HS-5 (cell line): ENCODE measurements around the gene PLCH1.

Source experiments
- DNase-seq: peaks from one replicate; pipeline ENCODE4 v3.0.0-alpha.2; 2012; ENCODE audit warnings: low read depth

PLCH1 gene

DNA sequence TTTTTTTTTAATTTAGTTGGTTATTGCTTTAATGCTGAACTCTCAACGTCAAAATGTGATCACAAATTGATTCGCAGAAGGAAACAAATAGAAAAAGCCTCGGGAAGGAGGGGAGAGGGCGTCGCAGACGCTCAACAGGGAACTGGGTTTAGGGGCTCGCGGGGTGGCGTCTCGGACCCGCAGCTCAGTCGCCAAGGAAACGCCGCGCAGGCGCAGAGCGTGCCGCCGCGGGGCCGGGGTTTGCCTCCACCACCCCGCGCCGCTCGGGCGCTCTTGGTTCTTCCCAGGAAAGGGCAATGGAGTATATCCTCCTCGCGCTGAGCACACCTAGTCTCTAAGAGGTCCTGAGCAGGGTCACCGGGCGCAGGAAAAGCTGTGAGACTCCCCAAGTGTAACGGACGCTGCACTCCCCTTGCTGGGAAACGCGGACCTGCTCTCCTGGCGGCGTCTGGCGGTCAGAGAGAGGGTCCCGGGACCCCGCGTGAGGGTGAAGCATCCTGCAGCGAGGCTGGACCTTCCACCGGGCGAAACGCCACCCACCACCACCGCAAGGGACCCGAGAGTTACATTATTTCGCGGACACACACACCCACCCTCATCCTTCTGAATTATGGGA, 753 bp downstream of the PLCH1 start:
- no peak for DNase-seq

DNA sequence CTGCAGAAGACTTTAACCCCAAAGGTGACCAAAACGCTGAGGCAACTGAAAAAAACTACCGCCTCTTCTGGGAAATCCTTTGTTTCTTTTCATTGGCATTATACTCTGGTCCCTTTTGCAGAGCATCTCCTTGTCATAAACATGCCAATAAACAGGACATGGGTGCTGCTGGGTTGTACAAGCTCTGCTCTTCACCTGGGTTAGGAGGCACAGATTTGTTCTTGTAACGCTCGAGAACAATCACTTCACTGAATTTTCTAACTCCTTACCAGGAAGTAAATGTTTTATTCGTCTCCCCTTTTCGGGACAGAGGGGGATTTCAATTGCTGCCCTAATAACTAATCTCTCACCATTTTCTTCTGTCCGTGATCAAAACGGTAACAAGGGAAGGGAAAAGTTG, 1.3 kb downstream of the PLCH1 start:
- no peak for DNase-seq

DNA sequence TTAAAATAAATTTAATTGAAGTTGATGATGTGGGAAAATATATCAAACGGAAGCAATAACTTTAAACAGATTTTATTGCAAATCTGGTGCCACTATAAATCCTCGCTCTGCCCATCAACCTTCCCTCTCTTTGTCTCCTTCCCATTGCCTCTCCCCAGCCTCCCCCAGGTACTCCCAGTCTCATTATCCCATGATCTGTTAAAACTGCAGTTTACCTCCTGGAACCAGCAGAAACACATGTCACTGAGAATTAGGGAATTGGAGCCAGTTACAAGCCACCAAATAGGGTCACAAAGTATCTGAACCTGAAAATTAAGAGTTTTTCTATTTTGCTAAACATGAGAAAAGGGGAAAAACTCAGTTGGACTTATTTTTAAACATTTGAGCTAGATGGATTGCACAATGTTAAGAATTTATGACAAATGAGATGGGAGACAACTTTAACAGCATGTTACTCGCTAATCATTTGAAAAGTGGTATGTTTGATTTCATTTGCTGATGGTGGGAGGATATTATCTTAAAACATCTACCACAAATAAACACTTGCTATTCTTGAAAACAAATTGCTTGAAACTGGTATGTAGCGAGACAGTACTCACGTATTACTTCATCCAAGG, 2.4 kb downstream of the PLCH1 start:
- DNase-seq = no peak

DNA sequence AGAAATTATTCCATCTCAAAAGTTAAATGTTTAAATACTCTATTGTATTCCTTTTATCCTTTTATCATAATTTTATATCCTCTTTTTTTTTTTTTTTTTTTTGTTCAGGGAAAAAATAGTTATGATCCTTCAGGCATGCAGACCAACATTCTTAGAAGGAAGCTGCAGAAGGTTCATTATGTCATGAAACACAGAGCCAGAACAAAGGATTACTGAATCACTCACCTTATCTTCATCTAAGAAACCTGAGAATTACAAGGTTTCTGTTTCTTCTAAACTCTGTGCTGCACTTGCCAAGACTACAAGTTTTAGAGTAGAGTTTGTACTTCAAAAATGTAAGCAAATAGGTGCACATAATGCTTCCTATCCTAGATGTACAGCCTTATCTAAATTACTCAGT, 3.3 kb downstream of the PLCH1 start:
- DNase-seq = no peak

DNA sequence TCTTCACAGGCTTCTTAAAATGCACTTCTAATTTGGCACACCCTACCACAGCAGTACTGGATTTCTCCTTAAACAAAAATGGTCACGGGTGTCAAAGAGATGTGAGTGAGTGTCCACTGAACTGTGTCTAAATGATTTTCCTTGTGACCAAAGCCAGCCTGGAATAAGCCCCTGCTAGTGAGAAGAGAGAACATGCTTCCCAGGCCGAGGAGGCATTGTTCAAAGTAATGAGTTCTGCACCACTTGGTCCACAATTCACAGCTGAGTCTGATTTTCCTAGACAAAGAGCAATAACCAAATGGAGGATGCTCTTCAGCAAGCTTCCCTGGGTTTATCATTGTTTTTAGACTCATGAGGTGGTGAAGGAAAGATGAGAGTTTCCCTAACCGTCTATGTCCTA, 3.8 kb downstream of the PLCH1 start:
- no peak for DNase-seq

DNA sequence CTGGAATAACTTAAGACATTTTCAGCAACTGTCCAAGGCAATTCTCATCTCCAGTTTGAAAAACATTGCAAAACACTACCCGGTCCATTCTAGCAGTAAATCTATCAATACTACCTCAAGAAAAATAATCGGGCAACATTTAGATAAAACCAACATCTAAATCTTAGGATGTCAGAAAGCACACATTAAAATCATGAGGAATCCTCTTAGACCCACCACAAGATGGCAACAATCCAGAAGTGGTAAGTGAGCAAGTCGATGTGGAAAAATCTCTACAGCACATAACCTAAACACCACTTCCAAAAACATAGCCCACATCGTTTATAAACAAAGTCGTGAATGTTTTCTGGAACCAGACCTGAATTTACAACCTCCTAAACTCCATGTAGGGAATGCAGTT, 5.7 kb downstream of the PLCH1 start:
- DNase-seq = no peak

DNA sequence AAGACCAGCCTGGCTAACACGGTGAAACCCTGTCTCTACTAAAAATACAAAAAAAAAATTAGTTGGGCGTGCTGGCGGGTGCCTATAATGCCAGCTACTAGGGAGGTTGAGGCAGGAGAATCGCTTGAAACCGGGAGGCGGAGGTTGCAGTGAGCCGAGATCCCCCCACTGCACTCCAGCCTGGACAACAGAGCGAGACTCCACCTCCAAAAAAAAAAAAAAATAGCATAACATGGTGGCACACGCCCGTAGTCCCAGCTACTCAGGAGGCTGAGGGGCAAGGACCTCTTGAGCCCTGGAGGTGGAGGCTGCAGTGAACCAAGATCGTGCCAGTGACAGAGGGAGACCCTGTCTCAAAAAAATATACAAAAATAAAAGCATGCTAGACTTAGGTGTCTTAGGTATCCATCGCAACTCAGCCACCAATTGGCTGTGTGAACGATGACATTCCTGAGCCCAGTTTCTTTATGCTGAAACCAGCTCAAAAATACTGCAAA, 6.2 kb downstream of the PLCH1 start:
- no peak for DNase-seq

DNA sequence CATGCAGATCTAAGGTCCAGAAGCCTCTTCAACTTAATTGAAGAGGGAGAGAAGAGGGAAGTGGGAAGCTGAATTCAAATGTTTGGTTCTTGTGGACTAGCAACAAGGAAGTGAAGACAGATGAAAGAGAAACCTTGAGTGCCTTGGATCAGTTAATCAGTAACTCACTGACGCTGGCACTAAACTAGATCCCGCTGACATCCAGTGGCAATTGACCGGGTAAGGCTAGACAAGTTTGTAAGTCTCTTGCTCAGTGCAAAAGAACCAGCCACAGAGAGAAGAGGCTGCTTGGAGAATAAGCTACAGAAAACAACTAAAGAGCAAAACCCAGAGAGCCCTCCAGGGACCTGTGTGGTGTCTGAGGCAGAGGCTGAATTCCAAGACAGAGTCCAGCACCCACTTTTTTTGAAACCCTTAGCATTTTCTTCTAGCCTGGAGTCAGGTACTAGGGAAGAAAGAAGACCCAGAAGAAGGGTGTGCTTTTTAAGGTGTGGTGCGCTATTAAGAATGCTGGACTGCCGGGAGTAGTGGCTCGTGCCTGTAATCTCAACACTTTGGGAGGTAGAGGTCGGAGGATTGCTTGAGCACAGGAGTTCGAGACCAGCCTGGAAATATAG, 6.9 kb downstream of the PLCH1 start:
- no peak for DNase-seq

DNA sequence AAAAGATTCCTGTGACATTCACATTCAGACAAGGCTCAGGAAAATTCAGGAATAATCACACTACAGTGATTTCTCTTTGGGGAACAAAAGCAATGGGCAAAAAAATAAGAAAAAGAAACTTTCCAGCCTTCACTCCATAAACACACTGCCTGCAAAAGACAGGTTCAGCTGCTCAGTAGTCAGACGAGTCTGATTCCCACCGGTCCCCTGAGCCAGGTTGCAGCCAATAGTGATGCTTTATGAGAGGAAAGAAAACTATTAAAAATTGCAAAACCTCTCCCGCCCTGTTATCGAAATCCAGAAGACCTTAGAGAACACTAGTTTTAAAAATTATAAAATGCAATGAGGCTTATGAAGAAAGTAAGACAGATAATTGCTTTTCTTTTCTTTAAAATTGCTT, 8.5 kb downstream of the PLCH1 start:
- DNase-seq = no peak

DNA sequence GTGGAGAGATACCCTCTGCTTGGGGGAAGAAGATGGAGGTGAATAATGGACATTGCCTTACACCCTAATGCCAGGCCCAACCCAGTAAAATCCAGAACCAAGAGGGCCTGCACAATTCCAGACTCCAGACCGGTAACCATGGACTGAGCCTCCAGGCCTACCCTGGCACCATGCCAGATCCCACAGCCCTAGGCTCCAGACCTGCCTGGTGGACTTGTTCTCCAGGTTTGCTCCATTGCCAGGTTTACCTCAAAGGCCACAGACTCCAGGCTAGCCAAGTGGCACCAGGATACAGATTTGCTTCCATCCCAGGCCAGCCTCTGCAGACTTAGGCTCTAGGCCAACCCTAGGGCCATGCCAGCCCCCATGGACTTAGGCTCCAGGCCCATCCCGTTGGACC, 14.0 kb downstream of the PLCH1 start:
- no peak for DNase-seq

DNA sequence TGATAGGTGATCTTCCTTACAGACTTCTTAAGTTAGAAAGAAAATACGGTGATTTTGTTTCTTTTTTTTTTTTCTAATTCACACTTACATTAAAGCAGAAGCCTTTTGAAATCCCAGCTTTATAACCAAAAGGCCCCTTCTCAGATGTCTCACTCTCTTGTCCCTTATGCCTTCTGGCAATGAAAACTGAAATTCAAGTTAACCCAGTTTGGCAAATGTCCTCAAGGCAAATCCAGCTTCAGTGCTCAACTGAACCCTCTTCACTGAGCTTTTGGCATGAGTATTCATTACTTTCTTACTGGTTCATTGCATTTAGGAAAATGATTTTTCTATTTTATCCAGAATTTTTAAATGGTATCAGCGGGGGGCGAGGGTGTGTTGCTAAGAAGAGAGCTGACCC, 17.0 kb downstream of the PLCH1 start:
- no peak for DNase-seq

DNA sequence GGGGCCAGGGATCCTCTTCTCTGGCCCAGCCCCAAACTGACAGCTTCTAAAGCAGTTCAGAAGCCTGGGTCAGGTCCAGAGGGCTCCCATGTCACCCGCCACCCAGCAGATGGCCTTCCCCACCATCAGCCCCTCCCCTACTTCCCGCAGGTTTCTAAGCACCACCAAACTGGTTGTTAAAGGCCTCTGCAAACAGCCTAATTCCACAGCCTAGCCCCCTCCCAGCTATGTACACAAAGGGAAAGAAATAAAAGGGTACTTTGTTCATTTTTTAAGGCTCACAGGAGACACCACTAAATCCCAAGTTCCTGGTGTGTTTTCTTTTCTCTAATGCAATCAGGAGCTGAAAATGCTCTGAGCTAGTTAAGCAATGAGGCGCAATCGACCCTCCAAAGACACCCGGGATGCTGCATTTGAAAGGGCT, 30.6 kb downstream of the PLCH1 start:
- DNase-seq = no peak

DNA sequence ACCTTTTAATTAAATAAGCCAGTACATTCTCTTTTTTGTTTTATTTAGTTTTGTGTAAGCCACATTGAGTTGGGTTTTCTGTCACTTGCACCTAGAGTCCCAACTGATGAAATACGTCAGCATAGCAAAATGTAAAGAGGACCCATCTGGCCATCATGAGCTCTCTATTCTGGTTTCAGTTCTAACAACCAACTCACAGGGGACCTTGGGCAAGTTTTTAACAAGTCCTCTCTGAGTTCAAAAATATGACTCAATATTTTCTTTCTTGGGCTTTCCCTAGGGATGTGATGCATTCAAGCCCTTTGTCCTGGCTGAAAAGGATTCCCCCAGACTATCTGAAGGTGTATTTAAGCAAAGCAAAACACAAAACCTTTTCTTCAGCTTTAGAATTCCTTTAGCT, 32.9 kb downstream of the PLCH1 start:
- DNase-seq = no peak

DNA sequence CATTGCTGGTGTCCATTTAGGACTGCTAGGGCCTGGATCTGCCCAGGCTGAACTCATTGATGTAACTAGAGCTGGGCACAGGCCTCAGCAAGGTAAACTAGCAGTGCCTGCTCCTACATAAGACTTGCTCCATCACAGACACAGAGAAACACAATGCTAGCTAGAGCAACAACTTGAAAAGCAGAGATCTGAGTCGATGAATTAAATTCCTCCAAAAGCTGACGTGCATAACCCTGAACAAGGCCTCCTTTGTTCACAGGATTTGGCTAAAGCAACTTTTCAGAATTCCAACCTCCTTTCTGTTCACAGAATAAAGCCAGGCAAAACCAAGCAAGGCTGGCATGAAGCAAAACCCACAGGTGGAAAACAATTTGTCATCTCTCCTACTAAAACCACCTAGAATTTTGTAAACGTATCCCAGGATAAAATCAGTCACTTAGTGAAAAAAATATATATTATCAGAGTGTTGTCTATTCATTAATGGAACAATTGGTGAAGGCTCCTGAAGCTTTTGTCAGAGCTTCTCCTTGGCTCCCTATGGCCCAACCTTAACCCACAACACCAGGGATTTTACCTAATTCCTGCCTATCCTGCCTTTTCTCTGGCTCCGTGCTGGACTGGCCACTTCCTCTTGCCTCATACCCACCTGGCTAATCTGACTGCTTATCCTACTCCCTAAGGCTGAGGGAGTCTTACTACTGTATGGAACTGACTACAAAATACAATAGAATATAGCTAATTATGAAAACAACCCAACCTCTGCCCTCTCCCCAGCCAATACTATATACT, 39.9 kb downstream of the PLCH1 start:
- no peak for DNase-seq

DNA sequence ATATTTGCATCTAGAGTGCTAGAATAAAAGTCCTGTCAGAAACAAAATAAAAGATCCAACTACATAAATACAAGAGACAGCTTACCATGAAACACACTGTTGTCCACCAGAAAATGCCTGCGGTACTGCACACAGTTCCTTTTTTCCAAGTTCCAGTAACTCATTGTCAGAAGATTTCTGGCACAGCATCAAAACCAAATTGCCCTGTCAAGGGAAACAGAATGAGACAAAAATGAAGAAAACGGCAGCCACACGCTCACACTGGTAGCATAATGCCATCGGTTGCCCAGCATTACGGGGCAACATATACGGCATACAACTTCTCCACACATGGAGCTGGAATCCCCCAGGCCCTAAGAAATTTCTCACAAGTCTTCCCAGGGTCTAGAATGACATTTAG, 40.8 kb downstream of the PLCH1 start:
- no peak for DNase-seq

DNA sequence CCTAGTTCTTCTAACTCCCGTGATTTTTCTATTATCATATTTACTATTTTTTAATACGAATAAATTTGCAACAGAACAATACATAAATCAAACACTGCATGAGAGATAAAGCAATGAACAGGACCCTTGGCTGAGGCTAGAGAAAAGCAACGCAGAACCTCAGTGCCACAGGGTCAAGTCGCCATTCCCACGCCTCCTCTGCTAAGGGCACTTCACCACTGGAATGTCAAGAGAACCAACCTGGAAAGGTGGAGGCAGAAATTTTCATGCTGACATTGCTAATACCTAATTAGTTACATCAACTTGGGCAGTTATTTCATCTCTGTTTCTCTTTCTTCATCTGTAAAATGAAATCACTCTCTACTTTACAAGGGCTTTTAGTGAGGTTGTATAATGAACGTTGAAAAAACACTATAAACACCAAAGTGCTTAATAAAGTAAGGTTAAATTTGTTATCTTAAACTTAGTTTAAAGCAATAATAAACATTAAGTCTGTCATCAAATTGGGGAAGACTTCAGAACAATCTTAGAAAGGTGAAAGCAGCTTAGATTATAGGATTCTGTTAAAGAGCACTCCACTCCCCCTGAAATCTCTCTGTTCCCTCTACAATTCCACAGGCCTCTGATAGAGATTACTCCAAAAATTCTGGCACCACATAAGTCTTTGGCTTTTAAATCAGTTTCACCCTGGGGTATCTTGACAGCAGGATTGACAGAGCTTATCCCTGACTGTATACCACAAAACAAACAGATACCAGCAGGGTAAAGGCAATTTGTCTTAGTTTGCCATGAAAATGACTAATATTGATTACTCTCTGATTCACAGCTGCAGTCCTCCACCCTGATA, 41.9 kb downstream of the PLCH1 start:
- no peak for DNase-seq

DNA sequence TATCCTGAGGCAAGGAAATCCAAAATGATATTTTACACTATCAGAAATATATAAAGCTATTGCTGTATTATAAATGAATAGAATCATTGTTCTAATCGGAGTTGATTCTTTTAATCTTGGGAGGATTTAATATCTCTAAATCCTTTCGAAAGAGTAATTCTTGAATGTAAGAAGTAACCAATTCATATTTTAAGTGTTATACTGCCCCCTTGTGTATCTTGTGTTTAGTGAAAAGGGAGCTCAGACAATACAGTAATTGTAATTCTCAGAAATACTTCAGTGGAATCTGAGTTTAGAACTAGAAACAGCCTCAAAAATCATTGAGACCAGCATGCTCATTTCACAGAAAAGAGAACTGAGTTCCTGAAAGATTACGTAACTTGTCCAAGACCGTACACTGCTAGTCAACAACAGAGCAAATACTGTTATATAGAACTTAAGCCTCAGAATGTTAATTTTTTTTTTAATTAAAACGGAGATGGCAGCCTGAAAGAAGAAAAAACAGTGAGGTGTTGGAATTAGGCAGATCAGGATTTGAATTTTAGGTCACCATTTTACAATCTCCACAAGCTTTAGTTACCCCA, 42.9 kb downstream of the PLCH1 start:
- peak; percentile 29 for DNase-seq

DNA sequence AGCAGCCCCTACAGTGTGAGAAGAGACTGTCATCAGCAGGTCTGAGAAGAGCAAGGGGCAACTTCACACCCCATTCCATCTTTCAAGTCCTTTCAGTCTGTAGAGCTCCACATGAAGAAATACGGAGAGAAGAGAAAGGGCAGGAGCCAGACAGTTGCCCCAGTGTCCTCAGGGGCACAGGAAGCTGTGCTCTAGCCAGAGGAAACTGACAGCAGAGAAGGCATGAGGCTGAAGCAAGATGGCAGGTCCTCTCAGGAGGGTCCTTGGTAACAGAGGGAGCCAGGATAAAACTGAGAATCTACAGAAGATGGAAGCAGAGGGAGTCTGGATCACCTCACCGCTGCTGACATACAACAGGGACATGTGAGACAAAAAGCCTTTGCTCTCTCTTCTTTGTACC, 47.3 kb downstream of the PLCH1 start:
- DNase-seq = no peak

DNA sequence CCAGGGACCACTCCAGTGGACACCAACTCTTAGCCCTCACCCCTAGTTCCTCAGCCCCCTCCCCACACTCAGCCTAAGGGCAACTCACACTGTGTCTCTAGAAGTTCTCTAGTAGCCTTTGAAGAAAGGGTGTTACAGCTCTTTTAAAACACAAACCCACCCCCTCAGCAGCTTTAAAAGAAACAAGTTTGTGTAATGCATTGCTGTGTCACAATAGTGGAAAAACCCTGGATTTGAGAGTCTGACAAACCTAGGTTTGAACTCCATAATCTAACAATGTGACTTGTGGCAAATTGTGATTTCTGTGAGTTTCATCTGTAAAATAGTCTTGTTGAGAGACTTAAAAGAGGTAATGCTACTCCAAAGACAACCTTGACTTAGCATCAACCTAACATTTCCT, 54.0 kb downstream of the PLCH1 start:
- DNase-seq = no peak

DNA sequence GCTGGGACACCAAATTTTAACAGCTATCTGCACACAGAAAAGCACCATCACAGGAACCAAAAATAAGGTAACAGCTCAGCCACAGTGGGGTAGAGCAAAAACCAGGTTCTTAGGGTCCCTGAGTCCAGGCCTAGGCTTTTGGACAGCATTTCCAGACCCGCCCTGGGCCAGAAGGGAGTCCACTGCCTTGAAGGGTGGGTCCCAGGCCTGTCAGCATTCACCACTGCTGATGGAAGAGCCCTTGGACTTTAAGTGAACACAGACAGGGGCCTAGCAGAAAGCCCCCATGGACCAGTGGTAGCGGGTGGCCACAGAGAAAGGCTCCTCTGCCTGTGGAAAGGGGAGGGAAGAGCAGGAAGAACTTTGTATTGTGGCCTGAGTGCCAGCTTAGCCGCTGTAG, 56.4 kb downstream of the PLCH1 start:
- DNase-seq = no peak

DNA sequence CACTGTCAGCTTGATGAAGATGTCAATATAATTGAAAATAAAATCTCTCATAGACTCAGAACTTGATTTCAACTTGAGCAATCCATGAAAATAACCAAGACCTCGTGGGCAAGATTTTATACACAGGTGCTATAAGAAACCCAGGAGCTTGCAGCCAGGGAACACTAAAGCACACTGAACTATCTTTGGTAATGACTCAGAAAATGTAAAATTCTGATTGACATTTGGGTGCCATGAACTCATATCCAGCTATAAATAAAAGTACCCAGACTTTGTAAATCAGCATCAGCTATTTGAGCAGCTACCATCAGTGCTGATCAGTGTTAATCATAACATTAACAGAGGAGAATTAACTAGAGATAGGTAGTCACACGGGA, 61.5 kb downstream of the PLCH1 start:
- no peak for DNase-seq
